IPS-18a (cell line): Measurements from ENCODE around the gene PPARD.
"Not testable (repeated sequence)": the region's sequence is repeated elsewhere in the genome, so short reads cannot be mapped to it uniquely, and the experiment has no call there.

ENCODE experiments used
- H3K27ac ChIP-seq: one replicate; pipeline ENCODE4 v1.5.1; 2013; ENCODE audit warnings: low read length
- H3K27me3 ChIP-seq: one replicate; pipeline ENCODE4 v1.6.1; 2013; ENCODE audit warnings: mild to moderate bottlenecking, low read length; ENCODE audit not compliant: control insufficient read depth, insufficient read depth
- H3K36me3 ChIP-seq: one replicate; pipeline ENCODE4 v1.6.1; 2013; ENCODE audit warnings: low read depth, low read length; ENCODE audit not compliant: control insufficient read depth
- H3K4me1 ChIP-seq: one replicate; pipeline ENCODE4 v1.6.1; 2013; ENCODE audit warnings: low read depth, low read length; ENCODE audit not compliant: control insufficient read depth
- H3K4me3 ChIP-seq: one replicate; pipeline ENCODE4 v1.5.1; 2013; ENCODE audit warnings: low read length
- H3K9ac ChIP-seq: one replicate; pipeline ENCODE4 v1.6.1; 2013; ENCODE audit warnings: mild to moderate bottlenecking, low read length, moderate library complexity
- H3K9me3 ChIP-seq: one replicate; pipeline ENCODE4 v1.6.1; 2013; ENCODE audit warnings: low read depth, low read length; ENCODE audit not compliant: control insufficient read depth

Gene PPARD

DNA sequence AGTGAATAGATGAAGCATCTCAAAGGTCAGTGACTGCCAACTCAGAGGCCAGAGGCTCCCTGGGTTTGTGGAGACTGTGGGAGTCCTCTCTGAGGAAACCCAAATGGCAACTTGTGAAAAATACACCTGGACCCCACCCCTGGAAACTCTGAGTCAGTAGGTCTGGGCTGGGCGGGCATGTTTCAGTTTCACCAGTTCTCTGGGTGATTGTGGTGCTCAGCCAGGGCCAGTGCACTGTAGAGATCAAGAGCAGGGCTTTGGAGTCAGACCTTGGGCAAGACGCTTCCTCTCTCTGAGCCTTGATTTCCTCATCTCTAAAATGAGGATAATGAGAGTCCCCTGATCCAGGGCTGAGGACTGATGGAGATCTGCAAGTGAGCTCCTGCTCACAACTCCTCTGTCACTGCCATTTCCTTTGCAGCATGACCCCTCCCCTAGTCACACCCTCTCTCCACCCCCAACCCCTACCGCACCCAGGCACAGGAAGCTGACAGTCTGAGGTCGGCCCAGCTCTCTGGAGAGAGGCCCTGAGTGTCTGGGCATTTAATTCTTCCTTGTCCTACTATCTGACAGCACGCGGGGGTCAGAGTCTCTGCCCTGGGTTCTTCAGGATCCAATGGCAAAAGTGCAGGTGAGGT is 39.6 kb upstream of the PPARD start:
- H3K36me3 ChIP-seq: no peaks in the 10 kb centered on the region
- H3K27ac ChIP-seq: no peak overlapping the region
- no peaks in the 10 kb centered on the region for H3K9me3 ChIP-seq
- H3K27me3 ChIP-seq: no peaks in the 10 kb centered on the region
- peaks cover 18% of the 10 kb centered on the region for H3K4me1 ChIP-seq
- no peak overlapping the region for H3K9ac ChIP-seq
- no peak overlapping the region for H3K4me3 ChIP-seq

DNA sequence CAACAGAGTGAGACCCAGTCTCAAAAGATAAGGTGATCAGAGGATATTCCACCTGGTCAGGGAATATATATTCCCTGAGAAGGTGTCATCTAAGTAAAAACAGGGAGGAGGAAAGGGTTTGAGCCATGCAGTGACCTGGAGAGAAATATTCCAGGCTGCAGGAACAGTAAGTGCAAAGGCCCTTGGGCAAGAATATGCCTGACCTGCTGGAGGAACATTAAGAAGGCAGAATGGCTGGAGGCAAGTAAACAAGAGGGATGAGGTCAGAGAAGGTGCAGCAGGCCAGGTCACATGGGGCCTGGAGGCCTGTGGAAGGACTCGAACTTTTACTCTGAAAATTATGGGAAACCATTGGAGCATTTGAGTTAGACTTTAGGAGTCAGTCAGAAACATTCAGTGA is 38.1 kb upstream of the PPARD start:
- peaks cover 13% of the 10 kb centered on the region for H3K4me1 ChIP-seq
- H3K9ac ChIP-seq: no peak overlapping the region
- no peak overlapping the region for H3K27ac ChIP-seq
- H3K27me3 ChIP-seq: no peaks in the 10 kb centered on the region
- no peaks in the 10 kb centered on the region for H3K9me3 ChIP-seq
- no peaks in the 10 kb centered on the region for H3K36me3 ChIP-seq
- no peak overlapping the region for H3K4me3 ChIP-seq

GRCh38 chr6:35305117-35305516 is 37.2 kb upstream of the PPARD start:
- no peak overlapping the region for H3K27ac ChIP-seq
- no peaks in the 10 kb centered on the region for H3K36me3 ChIP-seq
- no peaks in the 10 kb centered on the region for H3K9me3 ChIP-seq
- peaks cover 10% of the 10 kb centered on the region for H3K4me1 ChIP-seq
- H3K4me3 ChIP-seq: no peak overlapping the region
- H3K9ac ChIP-seq: no peak overlapping the region
- H3K27me3 ChIP-seq: no peaks in the 10 kb centered on the region

DNA sequence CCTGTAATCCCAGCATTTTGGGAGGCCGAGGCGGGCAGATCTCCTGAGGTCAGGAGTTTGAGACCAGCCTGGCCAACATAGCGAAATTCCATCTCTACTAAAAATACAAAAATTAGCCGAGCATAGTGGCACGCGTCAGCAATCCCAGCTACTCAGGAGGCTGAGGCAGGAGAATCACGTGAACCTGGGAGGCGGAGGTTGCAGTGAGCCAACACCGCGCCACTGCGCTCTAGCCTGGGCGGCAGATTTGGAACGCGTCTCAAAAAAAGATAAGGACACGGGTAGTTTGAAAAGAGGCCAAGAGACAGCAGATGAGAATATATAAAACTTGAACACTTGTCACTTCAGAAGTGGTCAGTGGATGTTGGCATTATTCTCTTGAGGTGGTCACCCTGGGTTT is 35.2 kb upstream of the PPARD start:
- H3K9me3 ChIP-seq, H3K27ac ChIP-seq, H3K4me3 ChIP-seq, H3K9ac ChIP-seq, H3K27me3 ChIP-seq, H3K36me3 ChIP-seq: not testable (repeated sequence)
- H3K4me1 ChIP-seq: peaks cover 10% of the 10 kb centered on the region

DNA sequence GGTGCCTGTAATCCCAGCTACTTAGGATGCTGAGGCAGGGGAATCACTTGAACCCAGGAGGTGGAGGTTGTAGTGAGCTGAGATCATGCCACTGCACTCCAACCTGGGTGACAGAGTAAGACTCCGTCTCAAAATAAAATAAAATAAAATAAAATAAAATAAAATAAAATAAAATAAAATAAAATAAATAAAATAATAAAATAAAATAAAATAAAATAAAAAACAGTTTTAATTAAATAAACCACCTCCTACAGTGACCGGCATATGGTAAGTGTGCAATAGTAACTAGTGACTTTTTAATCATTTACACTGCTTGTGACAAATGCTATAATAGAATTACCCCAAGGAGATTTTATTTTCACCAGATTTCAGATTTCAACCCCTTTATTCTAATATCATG is 33.8 kb upstream of the PPARD start:
- not testable (repeated sequence) for H3K4me3 ChIP-seq, H3K36me3 ChIP-seq, H3K27ac ChIP-seq

DNA sequence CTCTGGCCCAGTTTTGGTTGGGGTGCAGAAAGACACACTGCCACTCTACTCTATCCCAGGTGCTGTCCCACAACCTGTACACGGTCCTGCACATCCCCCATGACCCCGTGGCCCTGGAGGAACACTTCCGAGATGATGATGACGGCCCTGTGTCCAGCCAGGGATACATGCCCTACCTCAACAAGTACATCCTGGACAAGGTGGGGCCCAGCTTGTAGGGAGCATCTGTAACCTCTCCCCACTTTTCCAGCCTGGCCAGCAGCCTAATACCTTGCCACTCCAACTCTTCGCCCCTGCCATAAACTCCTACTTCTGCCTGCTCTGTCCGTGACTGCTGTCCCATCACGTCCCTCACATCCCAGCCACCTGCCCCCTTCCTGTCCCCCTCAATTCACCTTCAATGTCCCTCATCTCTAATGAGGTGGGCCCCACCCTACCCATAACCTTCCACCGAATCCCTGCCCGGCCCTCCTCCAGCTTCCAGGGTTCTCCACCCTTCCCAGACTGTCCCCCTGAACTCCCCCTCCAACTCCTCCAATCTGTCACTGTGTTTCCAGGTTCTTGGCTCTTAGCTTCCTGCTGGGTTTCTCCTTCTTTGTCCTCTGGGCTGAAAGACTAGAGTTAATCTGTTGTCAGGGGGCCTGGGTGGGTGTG is 32.6 kb upstream of the PPARD start:
- H3K9ac ChIP-seq: no peak overlapping the region
- H3K4me1 ChIP-seq: no peaks in the 10 kb centered on the region
- no peak overlapping the region for H3K4me3 ChIP-seq

More for the DNA sequence above, 33.8 kb upstream of the PPARD start:
- not testable (repeated sequence) for H3K27me3 ChIP-seq, H3K9ac ChIP-seq, H3K4me1 ChIP-seq, H3K9me3 ChIP-seq

DNA sequence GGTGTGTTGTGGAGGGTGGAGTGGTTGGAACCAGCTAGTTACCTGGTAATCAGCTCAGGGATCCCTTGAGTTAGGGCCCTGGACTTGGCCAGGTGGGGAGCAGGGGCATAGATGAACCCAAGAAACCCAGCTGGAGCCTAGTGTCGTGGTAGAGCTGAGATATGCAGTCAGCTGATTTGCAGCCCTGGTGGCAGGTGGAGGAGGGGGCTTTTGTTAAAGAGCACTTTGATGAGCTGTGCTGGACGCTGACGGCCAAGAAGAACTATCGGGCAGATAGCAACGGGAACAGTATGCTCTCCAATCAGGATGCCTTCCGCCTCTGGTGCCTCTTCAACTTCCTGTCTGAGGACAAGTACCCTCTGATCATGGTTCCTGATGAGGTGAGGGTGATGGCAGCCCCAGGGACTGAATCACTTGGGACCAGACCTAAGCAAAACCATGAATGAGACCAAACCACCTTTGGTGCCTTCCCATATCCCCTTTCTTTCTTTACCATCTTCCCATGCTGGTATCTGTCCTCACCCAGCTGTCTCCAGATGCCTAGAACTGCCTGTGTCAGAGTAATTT is 32.0 kb upstream of the PPARD start:
- no peaks in the 10 kb centered on the region for H3K36me3 ChIP-seq
- no peak overlapping the region for H3K4me3 ChIP-seq
- no peaks in the 10 kb centered on the region for H3K27me3 ChIP-seq
- no peak overlapping the region for H3K9ac ChIP-seq
- H3K4me1 ChIP-seq: no peaks in the 10 kb centered on the region
- no peak overlapping the region for H3K27ac ChIP-seq
- H3K9me3 ChIP-seq: no peaks in the 10 kb centered on the region

More for the DNA sequence above, 32.6 kb upstream of the PPARD start:
- Histone ChIP-seq H3K36me3 (no peaks in the 10 kb centered on the region), H3K9me3 (no peaks in the 10 kb centered on the region), H3K27ac (no peak overlapping the region), H3K27me3 (no peaks in the 10 kb centered on the region)

DNA sequence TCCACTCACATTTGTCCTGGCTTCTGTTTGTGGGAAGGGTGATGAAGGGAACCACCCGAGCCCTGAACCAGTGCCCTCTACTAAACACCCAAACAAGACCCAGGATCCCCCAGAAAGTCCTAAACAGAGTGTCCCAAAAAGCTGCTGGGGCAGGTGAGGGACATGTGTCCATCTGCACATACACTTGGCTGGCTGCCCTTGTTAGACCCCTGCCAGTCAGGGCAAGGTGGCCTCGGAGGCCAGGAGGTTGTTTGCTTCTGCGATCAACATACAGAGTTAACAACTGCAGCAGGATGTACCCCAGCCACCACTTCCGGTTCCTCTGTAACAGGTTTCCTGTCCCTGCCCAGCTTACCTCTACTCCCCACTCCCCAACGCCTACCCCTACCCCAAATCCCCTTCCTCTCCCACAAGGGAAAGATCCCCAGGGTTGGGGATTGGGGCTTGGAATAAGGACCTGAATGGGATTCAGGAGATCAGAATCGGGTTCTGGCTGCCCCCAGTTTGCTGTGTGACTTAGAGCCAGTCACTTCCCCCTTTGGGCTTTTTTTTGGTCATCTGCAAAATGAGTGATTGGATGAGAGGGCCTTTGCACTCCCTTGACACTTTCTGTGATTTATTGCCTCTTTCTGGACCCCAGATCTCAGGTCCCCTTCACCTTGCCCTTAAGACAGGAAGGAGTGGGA is 30.8 kb upstream of the PPARD start:
- Histone ChIP-seq H3K27ac (no peak overlapping the region), H3K9ac (no peak overlapping the region), H3K4me1 (no peaks in the 10 kb centered on the region), H3K4me3 (no peak overlapping the region), H3K27me3 (peaks cover 4% of the 10 kb centered on the region), H3K9me3 (no peaks in the 10 kb centered on the region), H3K36me3 (no peaks in the 10 kb centered on the region)

DNA sequence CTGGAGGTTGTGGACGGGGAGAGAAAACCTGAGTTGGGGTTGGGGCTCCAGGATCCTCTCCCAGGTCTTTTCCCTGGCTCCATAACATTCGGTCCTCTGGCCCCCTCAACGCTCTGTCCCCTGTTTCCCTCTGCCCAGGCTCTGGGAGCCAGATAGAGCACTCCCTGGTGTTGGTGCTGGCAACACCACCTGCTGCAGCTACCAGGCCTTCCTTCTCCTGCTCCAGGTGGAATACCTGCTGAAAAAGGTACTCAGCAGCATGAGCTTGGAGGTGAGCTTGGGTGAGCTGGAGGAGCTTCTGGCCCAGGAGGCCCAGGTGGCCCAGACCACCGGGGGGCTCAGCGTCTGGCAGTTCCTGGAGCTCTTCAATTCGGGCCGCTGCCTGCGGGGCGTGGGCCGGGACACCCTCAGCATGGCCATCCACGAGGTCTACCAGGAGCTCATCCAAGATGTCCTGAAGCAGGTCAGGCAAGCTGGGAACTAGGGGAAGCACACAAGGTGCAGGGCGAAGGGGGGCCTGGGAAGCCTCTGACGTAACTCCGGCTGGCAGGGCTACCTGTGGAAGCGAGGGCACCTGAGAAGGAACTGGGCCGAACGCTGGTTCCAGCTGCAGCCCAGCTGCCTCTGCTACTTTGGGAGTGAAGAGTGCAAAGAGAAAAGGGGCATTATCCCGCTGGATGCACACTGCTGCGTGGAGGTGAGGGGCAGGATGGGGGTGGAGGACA is 30.1 kb upstream of the PPARD start:
- no peak overlapping the region for H3K27ac ChIP-seq

GRCh38 chr6:35312807-35313206 is 29.6 kb upstream of the PPARD start:
- H3K36me3 ChIP-seq: no peaks in the 10 kb centered on the region
- H3K9me3 ChIP-seq: no peaks in the 10 kb centered on the region
- H3K4me3 ChIP-seq: no peak overlapping the region
- peaks cover 6% of the 10 kb centered on the region for H3K4me1 ChIP-seq
- no peak overlapping the region for H3K9ac ChIP-seq
- peaks cover 17% of the 10 kb centered on the region for H3K27me3 ChIP-seq
- H3K27ac ChIP-seq: no peak overlapping the region

More for the DNA sequence above, 30.1 kb upstream of the PPARD start:
- Histone ChIP-seq H3K36me3 (no peaks in the 10 kb centered on the region), H3K27me3 (peaks cover 11% of the 10 kb centered on the region), H3K4me3 (no peak overlapping the region), H3K4me1 (peaks cover under 1% of the 10 kb centered on the region), H3K9me3 (no peaks in the 10 kb centered on the region), H3K9ac (no peak overlapping the region)

GRCh38 chr6:35317483-35318195 is 24.7 kb upstream of the PPARD start:
- H3K27me3 ChIP-seq: peaks cover 22% of the 10 kb centered on the region
- H3K36me3 ChIP-seq: no peaks in the 10 kb centered on the region
- no peaks in the 10 kb centered on the region for H3K9me3 ChIP-seq
- H3K27ac ChIP-seq: no peak overlapping the region
- H3K4me3 ChIP-seq: peak overlapping the region; percentile 71
- H3K9ac ChIP-seq: peak overlapping the region; percentile 44
- H3K4me1 ChIP-seq: peaks cover 10% of the 10 kb centered on the region
